Fibroblast of lung (primary cell): ENCODE measurements around the gene ACSM2B.
"Not testable (repeated sequence)": the region's sequence is repeated elsewhere in the genome, so short reads cannot be mapped to it uniquely, and the experiment has no call there.

Experiments used
- CTCF ChIP-seq, 2 donors: IDR thresholded peaks in 1 of 2; conservative IDR thresholded peaks in 1 of 2; 1 replicate in 1 of 2; 2 replicates in 1 of 2; pipeline ENCODE4 v1.5.1; 2011 to 2012; ENCODE audit warnings: low read length in 2 of 2, control low read depth in 1 of 2, inconsistent platforms in 1 of 2, low read depth in 1 of 2, mild to moderate bottlenecking in 1 of 2
- EZH2 ChIP-seq: IDR thresholded peaks from 2 replicates; pipeline ENCODE4 v1.5.1; 2012; ENCODE audit warnings: low read length, control low read depth, mild to moderate bottlenecking; ENCODE audit errors: missing control alignments

- not testable (repeated sequence) for TF ChIP-seq CTCF (conservative IDR thresholded peaks at IDR 0.05 in 1 of 2, IDR thresholded peaks at IDR 0.05 in 1 of 2; ENCODE audit: low read depth in 1 of 2, low read length in 2 of 2); EZH2
Observed at GRCh38 chr16:20576145-20576544, at the start of gene ACSM2B.
